Brain microvascular endothelial cell (primary cell): Measurements from ENCODE around the gene ASCC1.

Experiments used
- DNase-seq: peaks from one replicate; pipeline ENCODE4 v3.0.0-alpha.2; 2020
- H3K27ac ChIP-seq: fragments of 250-450 bp; sonication (Bioruptor Pico); 2 replicates; pipeline ENCODE4 v1.5.1; 2020; ENCODE audit warnings: mild to moderate bottlenecking, moderate library complexity
- H3K27me3 ChIP-seq: fragments of 250-450 bp; sonication (Bioruptor Pico); replicated peaks from 2 replicates; pipeline ENCODE4 v1.5.1; 2020; ENCODE audit warnings: mild to moderate bottlenecking
- H3K36me3 ChIP-seq: fragments of 250-450 bp; sonication (Bioruptor Pico); replicated peaks from 2 replicates; pipeline ENCODE4 v1.5.1; 2020; ENCODE audit warnings: mild to moderate bottlenecking
- H3K4me3 ChIP-seq: 2 replicates; pipeline ENCODE4 v1.5.1; 2011; ENCODE audit warnings: low read depth, mild to moderate bottlenecking, control low read depth, low read length, moderate library complexity
- CTCF ChIP-seq: IDR thresholded peaks from 2 replicates; pipeline ENCODE4 v1.5.1; 2011; ENCODE audit warnings: low read depth, mild to moderate bottlenecking, moderate library complexity, low read length, control low read depth, inconsistent platforms; ENCODE audit errors: missing control alignments
- in situ Hi-C: cut with HindIII; loops from 2 replicates; pipeline ENCODE4 v1.10.0; 2017; ENCODE audit warnings: low sequenced_read_pairs, low pct_ligation_motif_present

The ASCC1 gene

GRCh38 chr10:72072639-72073038 is 143.4 kb downstream of the ASCC1 start:
- no peak for TF ChIP-seq CTCF
- Histone ChIP-seq H3K36me3 (no peaks in the 10 kb centered on the region), H3K4me3 (no peak overlapping the region), H3K27ac (no peak overlapping the region), H3K27me3 (peaks cover 4% of the 10 kb centered on the region)
- in situ Hi-C loops, result no loop called here
- DNase-seq, result no peak

- in situ Hi-C loops, result no loop called here
- no peak overlapping the region for H3K27ac ChIP-seq
- TF ChIP-seq CTCF, result no peak
- H3K36me3 ChIP-seq, result no peaks in the 10 kb centered on the region
- DNase-seq, result no peak
- no peak overlapping the region for H3K4me3 ChIP-seq
- H3K27me3 ChIP-seq, result peaks cover 4% of the 10 kb centered on the region
Measured at GRCh38 chr10:72072046-72072445, 144.0 kb downstream of the ASCC1 start.

GRCh38 chr10:72069751-72070526 is 146.1 kb downstream of the ASCC1 start:
- Histone ChIP-seq H3K4me3 (no peak overlapping the region), H3K27me3 (no peaks in the 10 kb centered on the region), H3K36me3 (no peaks in the 10 kb centered on the region), H3K27ac (no peak overlapping the region)
- TF ChIP-seq CTCF, result peak; percentile 36
- no peak for DNase-seq
- in situ Hi-C loops, result no loop called here

GRCh38 chr10:72068901-72069446 is 147.1 kb downstream of the ASCC1 start:
- Histone ChIP-seq H3K36me3 (no peaks in the 10 kb centered on the region), H3K27me3 (no peaks in the 10 kb centered on the region), H3K4me3 (no peak overlapping the region), H3K27ac (no peak overlapping the region)
- in situ Hi-C loops, result no loop called here
- no peak for DNase-seq
- TF ChIP-seq CTCF, result no peak

GRCh38 chr10:72068126-72068765 is 147.8 kb downstream of the ASCC1 start:
- in situ Hi-C loops, result no loop called here
- no peak overlapping the region for H3K4me3 ChIP-seq
- H3K36me3 ChIP-seq, result no peaks in the 10 kb centered on the region
- TF ChIP-seq CTCF, result no peak
- H3K27ac ChIP-seq, result no peak overlapping the region
- H3K27me3 ChIP-seq, result no peaks in the 10 kb centered on the region
- DNase-seq, result no peak
